HG02763 (cell line): Measurements from ENCODE around the gene FAM185A.
"Not testable (repeated sequence)": the region's sequence is repeated elsewhere in the genome, so short reads cannot be mapped to it uniquely, and the experiment has no call there.

ENCODE experiments used
- ATAC-seq: cut with Tn5 transposase; IDR thresholded peaks from one replicate; pipeline ENCODE4 v1.9.1; 2021; ENCODE audit warnings: mild to moderate bottlenecking, moderate library complexity; ENCODE audit not compliant: unreplicated experiment

Gene FAM185A

DNA sequence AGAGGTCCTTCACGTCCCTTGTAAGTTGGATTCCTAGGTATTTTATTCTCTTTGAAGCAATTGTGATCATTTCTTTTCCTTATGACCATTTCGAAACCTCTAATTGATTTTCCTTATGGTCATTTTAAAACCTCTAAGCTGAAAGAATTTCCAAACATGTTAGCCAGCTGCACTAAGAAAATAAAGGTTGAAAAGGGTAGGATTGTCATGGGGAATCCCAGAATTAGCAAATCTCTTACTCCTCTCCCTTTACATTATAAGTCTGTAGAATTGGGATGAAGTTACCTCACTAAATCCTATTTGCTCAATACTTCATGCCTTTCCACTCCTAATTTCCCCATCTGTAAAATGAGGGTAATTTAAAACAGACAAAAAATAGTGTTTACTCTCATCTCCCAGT lies 79.5 kb downstream of the FAM185A start:
- no peak for ATAC-seq

DNA sequence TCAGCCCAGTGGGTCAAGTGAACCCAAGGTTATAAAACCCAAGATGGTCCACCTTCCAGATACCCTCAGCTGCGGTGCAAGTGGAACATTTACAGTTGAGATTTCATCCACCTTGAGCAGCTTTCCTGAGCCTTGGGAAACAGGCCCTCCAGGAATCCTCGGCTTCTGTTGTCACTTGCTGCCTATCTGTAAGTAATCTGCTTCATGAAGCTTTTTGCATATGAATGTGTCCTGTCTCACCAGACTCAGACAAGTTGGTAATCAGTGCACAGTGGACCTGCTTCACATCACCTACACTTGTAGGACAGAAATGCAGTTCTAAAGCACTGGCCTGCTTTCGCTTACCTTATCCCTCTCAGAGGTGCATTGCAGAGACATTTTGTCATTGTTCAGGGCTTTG lies 80.3 kb downstream of the FAM185A start:
- ATAC-seq: no peak

- ATAC-seq: no peak
These were observed 81.4 kb downstream of the FAM185A start for GRCh38 chr7:102830197-102830596.

GRCh38 chr7:102832674-102833073 lies 83.9 kb downstream of the FAM185A start:
- ATAC-seq: no peak

GRCh38 chr7:102833343-102833742 lies 84.5 kb downstream of the FAM185A start:
- no peak for ATAC-seq

- no peak for ATAC-seq
These were observed 85.7 kb downstream of the FAM185A start for GRCh38 chr7:102834466-102834865.

- no peak for ATAC-seq
These were observed 86.2 kb downstream of the FAM185A start for GRCh38 chr7:102834999-102835398.

DNA sequence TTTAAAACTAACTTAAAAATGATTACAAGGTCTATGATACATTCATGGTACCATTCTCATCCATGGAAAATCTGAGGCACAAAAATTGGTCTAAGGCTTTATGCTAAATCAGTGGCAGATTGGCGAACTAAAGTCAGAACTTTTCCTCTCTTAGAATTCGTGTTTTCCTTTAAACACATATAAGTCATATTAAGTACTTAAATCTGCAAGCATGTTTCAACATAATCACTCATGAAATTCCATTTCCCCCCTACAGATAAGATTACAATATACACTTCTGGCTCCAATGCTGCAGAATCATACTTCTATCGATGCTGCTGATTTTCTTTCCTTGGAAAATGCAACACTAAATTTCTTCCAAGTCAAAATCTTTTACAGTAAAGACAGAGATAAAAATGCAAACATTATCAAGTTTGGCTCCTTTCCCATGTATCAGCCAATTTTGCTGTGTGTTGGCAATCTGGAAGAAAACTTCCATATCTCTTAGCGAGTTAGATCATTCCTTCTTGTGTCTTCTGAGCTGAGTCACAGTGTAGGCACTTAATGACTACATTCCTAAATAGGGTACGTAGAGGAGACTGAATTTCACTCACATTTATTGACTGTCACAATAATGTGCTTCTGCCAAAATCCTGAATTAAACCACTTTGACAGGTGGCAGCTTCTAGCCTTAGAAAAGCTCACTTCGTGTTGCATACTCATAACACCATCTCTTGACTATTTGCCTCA lies 87.6 kb downstream of the FAM185A start:
- no peak for ATAC-seq

GRCh38 chr7:102836977-102837376 lies 88.2 kb downstream of the FAM185A start:
- no peak for ATAC-seq

- ATAC-seq: no peak
These were observed 89.0 kb downstream of the FAM185A start for GRCh38 chr7:102837802-102838201.

- ATAC-seq: not testable (repeated sequence)
These were observed 89.8 kb downstream of the FAM185A start for GRCh38 chr7:102838572-102839101.

DNA sequence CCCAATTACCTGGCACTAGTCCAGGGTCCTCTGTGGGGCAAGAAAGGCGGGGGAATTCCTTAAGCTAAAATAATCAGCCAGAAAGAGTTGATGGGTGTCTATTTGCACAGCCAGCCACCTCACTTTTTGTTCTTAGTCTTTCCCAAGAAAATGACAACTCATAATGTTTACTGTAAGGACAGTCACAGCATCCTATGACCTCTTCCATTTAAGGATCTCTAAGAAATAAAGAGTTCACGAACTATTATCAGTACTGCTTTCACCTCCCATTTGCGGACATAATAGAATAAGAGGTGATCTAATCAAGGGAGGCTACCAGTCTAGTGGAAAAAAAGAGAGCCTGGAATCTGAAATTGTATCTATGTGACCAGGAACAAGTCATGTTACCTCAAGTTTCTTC lies 91.6 kb downstream of the FAM185A start:
- no peak for ATAC-seq

- no peak for ATAC-seq
These were observed 92.5 kb downstream of the FAM185A start for GRCh38 chr7:102841290-102841689.

DNA sequence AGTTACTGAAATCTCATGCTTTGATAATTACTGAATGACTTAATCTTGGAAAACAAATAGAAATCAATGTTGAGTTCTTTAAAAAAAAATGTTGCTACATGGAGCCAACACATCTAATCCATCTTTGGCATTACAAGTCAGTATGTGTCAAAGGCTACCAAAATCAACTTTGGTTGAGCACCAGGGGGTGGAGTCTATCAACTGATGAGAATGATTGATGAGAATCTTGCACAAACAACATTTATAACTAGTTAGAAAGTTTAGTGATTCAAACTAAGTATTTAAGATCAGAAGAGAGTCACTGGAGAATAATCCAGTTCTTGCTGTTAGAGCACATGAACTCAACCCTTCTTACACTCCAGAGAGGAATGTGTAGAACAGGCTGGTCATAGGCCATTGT lies 93.5 kb downstream of the FAM185A start:
- ATAC-seq: no peak

DNA sequence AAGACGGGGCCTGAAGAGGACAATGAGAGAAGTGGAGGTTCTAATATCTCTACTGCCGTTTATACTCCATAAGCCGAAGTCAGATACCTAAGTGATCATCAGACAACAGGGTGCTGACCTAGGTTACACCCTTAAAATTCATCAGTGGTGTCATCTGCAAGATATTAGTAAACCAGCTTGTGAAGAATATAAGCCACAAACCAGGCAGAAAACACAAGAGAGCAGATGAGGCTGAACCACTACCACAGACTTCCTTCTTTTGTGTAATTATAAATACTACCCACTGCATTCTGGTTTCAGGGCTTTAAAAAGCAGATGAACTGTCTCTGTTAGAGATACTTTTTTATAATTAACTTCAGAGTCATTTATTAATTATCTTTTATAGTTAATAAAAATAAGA lies 95.1 kb downstream of the FAM185A start:
- peak; percentile 71 for ATAC-seq

DNA sequence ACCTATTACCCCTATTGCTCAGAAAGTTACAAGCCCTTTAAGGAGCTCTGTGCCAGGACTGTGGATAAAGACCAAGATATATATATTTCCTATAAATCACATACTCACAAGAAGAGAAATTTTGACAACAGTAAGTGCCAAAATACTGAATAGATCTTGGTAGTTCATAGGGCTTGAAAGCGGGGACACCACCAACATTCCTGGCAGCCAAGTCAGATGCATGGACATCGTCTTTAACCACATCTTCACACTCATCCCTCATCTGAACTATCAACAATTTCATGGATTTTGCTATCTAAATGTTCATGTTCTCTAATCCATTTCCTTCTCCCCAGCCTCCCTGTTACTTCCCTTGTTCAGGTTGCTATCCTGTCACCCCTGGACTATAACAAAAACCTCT lies 96.5 kb downstream of the FAM185A start:
- ATAC-seq: no peak

DNA sequence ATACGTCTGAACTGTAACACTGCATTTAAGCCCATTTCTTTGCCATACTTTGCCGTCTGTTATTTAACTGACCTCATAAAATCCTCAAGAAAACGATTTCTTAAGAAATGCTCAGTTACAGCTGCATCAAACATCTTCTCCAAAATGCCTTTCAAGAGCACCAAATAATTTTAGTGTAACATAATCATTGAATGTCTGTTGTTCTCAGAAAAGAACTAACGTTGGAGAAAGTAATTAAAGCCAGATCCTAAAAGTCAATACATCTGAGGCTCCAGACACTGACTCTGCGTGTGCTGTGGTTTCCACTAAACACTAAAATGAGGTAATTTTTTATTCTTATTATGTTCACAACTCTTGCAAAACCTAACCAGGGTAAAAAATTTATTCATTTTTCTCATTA lies 100.3 kb downstream of the FAM185A start:
- no peak for ATAC-seq

GRCh38 chr7:102849538-102849937 lies 100.7 kb downstream of the FAM185A start:
- ATAC-seq: no peak

GRCh38 chr7:102856036-102856435 lies 107.2 kb downstream of the FAM185A start:
- no peak for ATAC-seq
